Ovary (tissue), 9 donors: ENCODE results near the gene PARPBP. TPM values are rescaled to one million over a fixed set of nuclear protein-coding genes. Genes with fewer than 3 reads are reported as not detected.

ENCODE experiments used
- DNase-seq, 5 donors: peaks; one replicate each; pipeline ENCODE4 v3.0.0-alpha.2; 2019 to 2020
- H3K27ac ChIP-seq, 2 donors: fragments of 200-600 bp; one replicate each; pipeline versions ENCODE4 v1.5.1 to v1.8.0; 2019 to 2022
- H3K27me3 ChIP-seq: fragments of 200-600 bp; one replicate; pipeline ENCODE4 v1.8.0; 2022
- H3K36me3 ChIP-seq: fragments of 200-600 bp; sonication (generic); one replicate; pipeline ENCODE4 v1.5.1; 2019
- H3K4me1 ChIP-seq: one replicate; pipeline ENCODE4 v1.8.1; 2013; ENCODE audit warnings: mild to moderate bottlenecking, moderate library complexity; ENCODE audit not compliant: insufficient read depth
- H3K4me3 ChIP-seq: fragments of 200-600 bp; sonication (generic); one replicate; pipeline ENCODE4 v1.5.1; 2017
- H3K9me3 ChIP-seq, 2 donors: fragments of 200-600 bp in 1 of 2; sonication (generic) in 1 of 2; one replicate each; pipeline versions ENCODE4 v1.5.1 to v1.8.1; 2013 to 2019; ENCODE audit warnings: mild to moderate bottlenecking in 1 of 2, moderate library complexity in 1 of 2
- EP300 ChIP-seq: sonication (generic); formaldehyde crosslinking; IDR thresholded peaks from one replicate; pipeline ENCODE4 v1.6.1; 2017; ENCODE audit warnings: antibody characterized with exemption
- POLR2A ChIP-seq: fragments of 450-650 bp; IDR thresholded peaks from one replicate; pipeline ENCODE4 v1.6.1; 2017; ENCODE audit warnings: antibody characterized with exemption, mild to moderate bottlenecking, moderate library complexity
- WGBS, 3 donors: extraction: QIAGEN DNeasy Blood & Tissue Kit in 1 of 3; methylation state at CpG; one replicate each; pipeline versions ENCODE4 v1.1.5 to v1.1.7; 2013 to 2017; 5-methylcytosine and 5-hydroxymethylcytosine counted together
- intact Hi-C, 4 donors: fragments of 100-400 bp; cut with DNase I; formaldehyde crosslinking; loops; one replicate each; pipeline versions ENCODE4 v1.11.0 to v1.15.1; 2022 to 2023
- polyA plus RNA-seq, 2 donors: library from polyadenylated mRNA; stranded (reverse); fragments of 200-250 nt in 1 of 2; fragments of 350-450 nt in 1 of 2; fragmentation: Illumina TruSeq in 1 of 2; extraction: RNeasy Lipid Tissue Mini Kit (QIAGEN cat#74804) in 1 of 2; gene quantifications; one replicate each; pipeline ENCODE4 v1.2.3, GENCODE V29; 2013 to 2014
- total RNA-seq, 7 donors: library from RNA; depleted of rRNA in 2 of 7; stranded (reverse); fragments of >200 nt in 2 of 7; fragmentation: NEBNext Ultra II Directional in 3 of 7; extraction: Animal tissue kit (Norgen Biotek cat#: 25700) in 3 of 7; gene quantifications; one replicate each; pipeline versions ENCODE4 v1.1.0 to v1.2.4, GENCODE V29; 2016 to 2023
- TF ChIP-seq, protein P1 (sequence below), 3 donors: fragments of 450-650 bp in 2 of 3; fragments of 200-600 bp in 1 of 3; IDR thresholded peaks; one replicate each; pipeline versions ENCODE4 v1.5.1 to v1.8.0; 2016 to 2022; ENCODE audit warnings: antibody characterized with exemption in 3 of 3, mild to moderate bottlenecking in 1 of 3
- donor health status: DM: no; HTN: no; CAD: no; lungs with moderate emphysema.
- donor health status: DM: no; HTN: no; CAD: no.
- donor health status: Bipolar disorder and iron deficiency.
- donor health status: DM: yes; HTN: yes; CAD: no.
- donor health status: DM: no; HTN: no; CAD: no.
- donor health status: DM: yes; HTN: yes; CAD: no.

The PARPBP gene
- total and polyA plus RNA-seq, 9 donors, result 0.45 to 2.5 (median 1.3) TPM

DNA sequence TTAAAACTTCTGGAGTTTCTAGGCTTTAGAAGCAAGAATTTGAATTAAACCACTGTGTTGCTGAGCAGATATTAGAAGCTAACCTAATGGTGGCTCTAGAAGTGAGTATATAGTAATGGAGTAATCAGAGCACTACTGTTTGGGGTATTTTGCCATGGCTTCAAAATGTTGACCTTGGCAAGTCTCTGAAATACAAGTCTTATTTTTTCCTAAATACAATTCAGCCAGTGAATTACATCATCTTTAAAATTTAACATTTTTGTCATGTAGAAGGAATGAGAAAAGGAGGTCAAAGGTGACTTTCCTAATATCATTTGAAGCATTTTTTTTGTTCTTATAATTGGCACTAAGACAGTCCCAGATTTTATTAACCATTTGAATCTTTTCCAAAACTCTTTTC lies 52.5 kb downstream of the PARPBP start:
- H3K36me3 ChIP-seq, result no peaks in the 10 kb centered on the region
- H3K4me3 ChIP-seq, result no peak overlapping the region
- intact Hi-C loops, result no loop called here
- H3K27me3 ChIP-seq, result no peaks in the 10 kb centered on the region
- no peaks in the 10 kb centered on the region for H3K9me3 ChIP-seq
- DNase-seq, result no peak
- no peaks in the 10 kb centered on the region for H3K4me1 ChIP-seq
- no peak overlapping the region for H3K27ac ChIP-seq
- TF ChIP-seq, protein P1, sequence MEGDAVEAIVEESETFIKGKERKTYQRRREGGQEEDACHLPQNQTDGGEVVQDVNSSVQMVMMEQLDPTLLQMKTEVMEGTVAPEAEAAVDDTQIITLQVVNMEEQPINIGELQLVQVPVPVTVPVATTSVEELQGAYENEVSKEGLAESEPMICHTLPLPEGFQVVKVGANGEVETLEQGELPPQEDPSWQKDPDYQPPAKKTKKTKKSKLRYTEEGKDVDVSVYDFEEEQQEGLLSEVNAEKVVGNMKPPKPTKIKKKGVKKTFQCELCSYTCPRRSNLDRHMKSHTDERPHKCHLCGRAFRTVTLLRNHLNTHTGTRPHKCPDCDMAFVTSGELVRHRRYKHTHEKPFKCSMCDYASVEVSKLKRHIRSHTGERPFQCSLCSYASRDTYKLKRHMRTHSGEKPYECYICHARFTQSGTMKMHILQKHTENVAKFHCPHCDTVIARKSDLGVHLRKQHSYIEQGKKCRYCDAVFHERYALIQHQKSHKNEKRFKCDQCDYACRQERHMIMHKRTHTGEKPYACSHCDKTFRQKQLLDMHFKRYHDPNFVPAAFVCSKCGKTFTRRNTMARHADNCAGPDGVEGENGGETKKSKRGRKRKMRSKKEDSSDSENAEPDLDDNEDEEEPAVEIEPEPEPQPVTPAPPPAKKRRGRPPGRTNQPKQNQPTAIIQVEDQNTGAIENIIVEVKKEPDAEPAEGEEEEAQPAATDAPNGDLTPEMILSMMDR (IDR thresholded peaks at IDR 0.05), result no peak
- TF ChIP-seq POLR2A (no peak), EP300 (no peak)

DNA sequence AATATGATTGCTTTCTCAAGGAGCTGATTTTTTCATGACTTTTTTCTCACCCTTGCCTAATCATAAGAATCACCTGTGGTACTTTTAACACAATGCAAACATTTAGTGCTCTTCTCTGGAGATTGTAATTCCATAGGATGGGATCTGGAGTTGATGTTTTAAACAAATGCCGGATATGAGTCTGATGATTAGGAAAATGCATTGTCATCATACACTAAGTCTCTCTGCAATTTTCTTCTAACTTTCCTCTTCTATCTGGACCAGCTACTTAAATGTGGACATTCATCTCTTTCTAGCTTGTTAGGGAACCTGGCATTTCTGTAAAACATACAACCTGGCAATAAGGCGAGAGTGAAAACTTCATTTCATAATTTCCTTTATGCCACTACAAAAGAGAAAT lies 54.1 kb downstream of the PARPBP start:
- Histone ChIP-seq H3K9me3 (no peaks in the 10 kb centered on the region), H3K36me3 (no peaks in the 10 kb centered on the region), H3K4me3 (no peak overlapping the region), H3K27ac (no peak overlapping the region), H3K27me3 (no peaks in the 10 kb centered on the region), H3K4me1 (no peaks in the 10 kb centered on the region)
- WGBS, 3 donors, result 97 to 98% (median 97%) methylated on average over 2 of the region's 2 CpGs
- no peak for DNase-seq
- TF ChIP-seq POLR2A (no peak), EP300 (no peak)
- TF ChIP-seq, protein P1 (IDR thresholded peaks at IDR 0.05), result no peak
- intact Hi-C loops, result no loop called here

DNA sequence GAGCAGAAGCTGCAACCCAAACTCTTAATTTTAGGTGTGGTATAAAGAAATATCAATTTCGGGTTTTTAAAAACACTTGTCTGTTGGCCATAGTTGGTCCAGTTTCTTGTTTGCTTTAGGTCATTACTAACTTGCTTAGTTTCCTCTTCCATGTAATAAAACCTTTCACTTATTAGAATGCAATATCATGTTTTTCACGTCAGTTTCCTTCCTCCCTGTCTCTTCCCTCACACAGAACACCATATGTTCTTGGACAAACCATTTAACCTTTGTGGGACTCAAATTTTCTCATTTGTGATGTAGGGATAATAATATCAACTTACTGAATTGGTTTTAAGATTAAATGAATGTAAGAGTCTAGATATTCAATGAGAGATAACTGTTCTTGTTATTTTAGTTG lies 54.8 kb downstream of the PARPBP start:
- Histone ChIP-seq H3K4me3 (no peak overlapping the region), H3K9me3 (no peaks in the 10 kb centered on the region), H3K4me1 (no peaks in the 10 kb centered on the region), H3K27me3 (no peaks in the 10 kb centered on the region), H3K27ac (no peak overlapping the region), H3K36me3 (no peaks in the 10 kb centered on the region)
- TF ChIP-seq EP300, result no peak
- TF ChIP-seq POLR2A, result no peak
- TF ChIP-seq, protein P1 (IDR thresholded peaks at IDR 0.05), result no peak
- DNase-seq, result no peak
- intact Hi-C loops, result no loop called here
- 92 to 94% (median 94%) methylated on average over 2 of the region's 2 CpGs for WGBS, 3 donors

- Histone ChIP-seq H3K4me3 (no peak overlapping the region), H3K27ac (no peak overlapping the region), H3K4me1 (no peaks in the 10 kb centered on the region), H3K36me3 (no peaks in the 10 kb centered on the region), H3K27me3 (no peaks in the 10 kb centered on the region), H3K9me3 (no peaks in the 10 kb centered on the region)
- TF ChIP-seq POLR2A, result no peak
- no peak for TF ChIP-seq EP300
- TF ChIP-seq, protein P1 (IDR thresholded peaks at IDR 0.05), result no peak
- WGBS, 3 donors, result 88 to 93% (median 90%) methylated on average over 2 of the region's 2 CpGs
- DNase-seq, result no peak
- intact Hi-C loops, result no loop called here
Measured at GRCh38 chr12:102182635-102183034, 62.7 kb downstream of the PARPBP start.

- H3K9me3 ChIP-seq, result no peaks in the 10 kb centered on the region
- no peak overlapping the region for H3K4me3 ChIP-seq
- no peak for TF ChIP-seq EP300
- H3K27me3 ChIP-seq, result no peaks in the 10 kb centered on the region
- intact Hi-C loops, result no loop called here
- WGBS, 3 donors, result 82 to 89% (median 86%) methylated on average over 4 of the region's 4 CpGs
- no peak for DNase-seq
- H3K27ac ChIP-seq, result no peak overlapping the region
- no peaks in the 10 kb centered on the region for H3K4me1 ChIP-seq
- H3K36me3 ChIP-seq, result no peaks in the 10 kb centered on the region
Measured at GRCh38 chr12:102195826-102196225, 75.8 kb downstream of the PARPBP start.
